Cardiac fibroblast (primary cell): ENCODE measurements around the gene TFAP2B.

Source experiments
- DNase-seq, 2 donors: peaks; one replicate each; pipeline versions ENCODE4 v3.0.0 to v3.0.0-alpha.2; 2010; ENCODE audit warnings: low read depth in 2 of 2
- H3K4me3 ChIP-seq, 2 donors: replicated peaks in 1 of 2; 1 replicate in 1 of 2; 2 replicates in 1 of 2; pipeline ENCODE4 v1.5.1; 2011; ENCODE audit warnings: low read depth in 2 of 2, low read length in 2 of 2, mild to moderate bottlenecking in 2 of 2, moderate library complexity in 1 of 2
- CTCF ChIP-seq: IDR thresholded peaks from one replicate; pipeline ENCODE4 v1.5.1; 2011; ENCODE audit warnings: low read depth, mild to moderate bottlenecking, low read length, inconsistent platforms

The TFAP2B gene

GRCh38 chr6:50818020-50818419 lies 651 bp upstream of the TFAP2B start:
- no peak for TF ChIP-seq CTCF
- no peak overlapping the region for H3K4me3 ChIP-seq
- DNase-seq, result no peak

GRCh38 chr6:50819466-50819903 lies 814 bp downstream of the TFAP2B start:
- no peak overlapping the region for H3K4me3 ChIP-seq
- peak in 1 of 2 donors; percentile 3 for DNase-seq
- no peak for TF ChIP-seq CTCF

- DNase-seq, result no peak
- TF ChIP-seq CTCF, result no peak
- H3K4me3 ChIP-seq, result no peak overlapping the region
Observed at GRCh38 chr6:50819904-50820868, 1.5 kb downstream of the TFAP2B start.

- no peak for DNase-seq
- no peak overlapping the region for H3K4me3 ChIP-seq
- no peak for TF ChIP-seq CTCF
Observed at GRCh38 chr6:50820869-50821264, 2.2 kb downstream of the TFAP2B start.

- no peak for DNase-seq
- H3K4me3 ChIP-seq, result no peak overlapping the region
- TF ChIP-seq CTCF, result no peak
Observed at GRCh38 chr6:50821441-50822077, 2.9 kb downstream of the TFAP2B start.

GRCh38 chr6:50822078-50822476 lies 3.4 kb downstream of the TFAP2B start:
- H3K4me3 ChIP-seq, result no peak overlapping the region
- TF ChIP-seq CTCF, result no peak
- DNase-seq, result no peak
